K562 (cell line): Measurements from ENCODE around the gene FRRS1L. TPM values are rescaled to one million over a fixed set of nuclear protein-coding genes. Genes with fewer than 3 reads are reported as not detected.

Source experiments
- CHCHD3 ChIP-seq: fragments of 250-450 bp; sonication (Bioruptor Pico); IDR thresholded peaks from 2 replicates; pipeline ENCODE4 v2.1.2; 2022; ENCODE audit warnings: mild to moderate bottlenecking
- CREM ChIP-seq: IDR thresholded peaks from 2 replicates; pipeline ENCODE4 v1.6.1; 2014; ENCODE audit warnings: antibody characterized with exemption, low read depth
- DIDO1 ChIP-seq: fragments of 450-650 bp; IDR thresholded peaks from 2 replicates; pipeline ENCODE4 v1.6.1; 2016; ENCODE audit warnings: low read depth, missing biosample characterization, missing genetic modification characterization
- ESRRB ChIP-seq: fragments of 250-450 bp; sonication (Bioruptor Pico); IDR thresholded peaks from 2 replicates; pipeline ENCODE4 v1.5.0; 2020; ENCODE audit warnings: mild to moderate bottlenecking, moderate library complexity, borderline replicate concordance
- FOS ChIP-seq: IDR thresholded peaks from 3 replicates; pipeline ENCODE4 v1.6.1; 2011; ENCODE audit not compliant: insufficient read length; ENCODE audit errors: extremely low read depth
- HMG20B ChIP-seq: fragments of 250-450 bp; sonication (Bioruptor Pico); IDR thresholded peaks from 2 replicates; pipeline ENCODE4 v1.5.0; 2021; ENCODE audit warnings: mild to moderate bottlenecking
- MYNN ChIP-seq, 2 experiments: sonication (generic); formaldehyde crosslinking in 1 of 2; IDR thresholded peaks; 2 replicates each; pipeline versions ENCODE4 v1.5.0 to v1.6.1; 2016 to 2020; ENCODE audit warnings: antibody characterized with exemption in 1 of 2, missing genetic modification reagents in 1 of 2
- NFIC ChIP-seq: fragments of 450-650 bp; IDR thresholded peaks from 2 replicates; pipeline ENCODE4 v1.6.1; 2017; ENCODE audit warnings: mild to moderate bottlenecking, inconsistent platforms
- PHF8 ChIP-seq: fragments of 200-600 bp; sonication (generic); IDR thresholded peaks from 2 replicates; pipeline ENCODE4 v1.6.1; 2012; ENCODE audit warnings: mixed run types, mild to moderate bottlenecking, inconsistent platforms, low read length, moderate library complexity, borderline replicate concordance
- RBM17 ChIP-seq: fragments of 200-400 bp; formaldehyde crosslinking; IDR thresholded peaks from 2 replicates; pipeline ENCODE4 v1.6.1; 2017; ENCODE audit warnings: low read depth, mild to moderate bottlenecking, low read length, borderline replicate concordance
- RFX7 ChIP-seq: fragments of 250-450 bp; sonication (Bioruptor Pico); IDR thresholded peaks from 2 replicates; pipeline ENCODE4 v1.5.1; 2021; ENCODE audit warnings: mild to moderate bottlenecking
- SAP30 ChIP-seq: fragments of 200-600 bp; sonication (generic); IDR thresholded peaks from 2 replicates; pipeline ENCODE4 v1.6.1; 2012; ENCODE audit warnings: borderline replicate concordance, low read depth, mild to moderate bottlenecking, moderate library complexity, low read length, control low read depth, inconsistent platforms; ENCODE audit not compliant: insufficient read depth, poor library complexity, severe bottlenecking
- SRSF9 ChIP-seq: fragments of 200-400 bp; formaldehyde crosslinking; IDR thresholded peaks from 2 replicates; pipeline ENCODE4 v1.6.1; 2017; ENCODE audit warnings: low read depth, low read length, borderline replicate concordance
- ZBTB17 ChIP-seq: fragments of 450-650 bp; formaldehyde crosslinking; IDR thresholded peaks from 2 replicates; pipeline ENCODE4 v1.4.0; 2020; ENCODE audit warnings: mild to moderate bottlenecking
- ZBTB9 ChIP-seq: fragments of 450-650 bp; formaldehyde crosslinking; IDR thresholded peaks from 2 replicates; pipeline ENCODE4 v1.4.0; 2020; ENCODE audit warnings: mild to moderate bottlenecking, moderate library complexity
- ZNF57 ChIP-seq: fragments of 450-650 bp; formaldehyde crosslinking; IDR thresholded peaks from 2 replicates; pipeline ENCODE4 v1.4.0; 2020; ENCODE audit warnings: mild to moderate bottlenecking, moderate library complexity
- polyA plus RNA-seq, 8 experiments: library from polyadenylated mRNA; depleted of rRNA in 4 of 8; stranded (reverse) in 5 of 8; unstranded in 3 of 8; fragments of >200 nt; fragmentation: Nextera tagmentation in 2 of 8; fragmentation: Illumina TruSeq in 1 of 8; extraction: Ambion mirVana in 2 of 8; extraction: Trizol in 1 of 8; gene quantifications; 2 replicates each; pipeline versions ENCODE4 v1.2.1 to v1.2.3, GENCODE V29; 2011 to 2014; ENCODE audit warnings: inconsistent platforms in 1 of 8, missing spikeins in 1 of 8
- total RNA-seq, 7 experiments: library from RNA; depleted of rRNA in 6 of 7; stranded (reverse); fragments of >200 nt in 6 of 7; fragmentation: Illumina TruSeq in 2 of 7; extraction: Trizol in 2 of 7; gene quantifications; 2 replicates each; pipeline versions ENCODE4 v1.2.1 to v1.2.3, GENCODE V29; 2011 to 2021; ENCODE audit warnings: low replicate concordance in 1 of 7
- TF ChIP-seq, protein P1 (sequence below): fragments of 250-450 bp; sonication (Bioruptor Pico); IDR thresholded peaks from 2 replicates; pipeline ENCODE4 v1.4.0; 2020; ENCODE audit warnings: mild to moderate bottlenecking, moderate library complexity, borderline replicate concordance
- TF ChIP-seq, protein P2 (sequence below): fragments of 200-800 bp; sonication (Bioruptor generic); IDR thresholded peaks from 2 replicates; pipeline ENCODE4 v1.6.1; 2016; ENCODE audit warnings: missing genetic modification characterization, missing compliant biosample characterization
- TF ChIP-seq, protein P3 (sequence below): fragments of 250-450 bp; sonication (Bioruptor Pico); IDR thresholded peaks from 2 replicates; pipeline ENCODE4 v1.6.1; 2021; ENCODE audit warnings: mild to moderate bottlenecking

FRRS1L gene
- total and polyA plus RNA-seq, 9 of the 15 experiments (the other 6 are each of a cell fraction or from before 2014, with no cell fraction given), result under 0.01 to 0.04 (median 0.03) TPM; not detected in 5

DNA sequence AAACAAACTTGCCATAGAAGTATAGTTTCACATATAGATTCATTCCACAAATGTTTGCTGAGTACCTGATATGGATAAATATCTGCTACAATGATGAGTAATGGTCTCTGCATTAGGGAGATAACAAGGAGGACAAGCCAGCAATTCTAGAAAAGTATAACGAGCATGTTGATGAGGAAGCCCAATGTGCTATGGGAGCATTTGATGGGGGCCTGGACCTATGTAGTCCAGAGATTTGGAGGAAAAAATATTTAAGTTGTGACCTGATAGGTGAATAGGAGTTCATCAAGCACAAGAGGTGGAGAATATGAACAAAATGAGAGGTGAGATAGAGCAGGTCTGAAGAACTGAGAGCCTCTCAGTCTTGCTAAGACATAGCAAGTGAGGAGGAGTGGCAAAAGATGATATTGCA lies 32.9 kb downstream of the FRRS1L start (continued):
- TF ChIP-seq, protein P1, sequence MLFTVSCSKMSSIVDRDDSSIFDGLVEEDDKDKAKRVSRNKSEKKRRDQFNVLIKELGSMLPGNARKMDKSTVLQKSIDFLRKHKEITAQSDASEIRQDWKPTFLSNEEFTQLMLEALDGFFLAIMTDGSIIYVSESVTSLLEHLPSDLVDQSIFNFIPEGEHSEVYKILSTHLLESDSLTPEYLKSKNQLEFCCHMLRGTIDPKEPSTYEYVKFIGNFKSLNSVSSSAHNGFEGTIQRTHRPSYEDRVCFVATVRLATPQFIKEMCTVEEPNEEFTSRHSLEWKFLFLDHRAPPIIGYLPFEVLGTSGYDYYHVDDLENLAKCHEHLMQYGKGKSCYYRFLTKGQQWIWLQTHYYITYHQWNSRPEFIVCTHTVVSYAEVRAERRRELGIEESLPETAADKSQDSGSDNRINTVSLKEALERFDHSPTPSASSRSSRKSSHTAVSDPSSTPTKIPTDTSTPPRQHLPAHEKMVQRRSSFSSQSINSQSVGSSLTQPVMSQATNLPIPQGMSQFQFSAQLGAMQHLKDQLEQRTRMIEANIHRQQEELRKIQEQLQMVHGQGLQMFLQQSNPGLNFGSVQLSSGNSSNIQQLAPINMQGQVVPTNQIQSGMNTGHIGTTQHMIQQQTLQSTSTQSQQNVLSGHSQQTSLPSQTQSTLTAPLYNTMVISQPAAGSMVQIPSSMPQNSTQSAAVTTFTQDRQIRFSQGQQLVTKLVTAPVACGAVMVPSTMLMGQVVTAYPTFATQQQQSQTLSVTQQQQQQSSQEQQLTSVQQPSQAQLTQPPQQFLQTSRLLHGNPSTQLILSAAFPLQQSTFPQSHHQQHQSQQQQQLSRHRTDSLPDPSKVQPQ (CRISPR knock-in tag), result no peak
- TF ChIP-seq RFX7 (CRISPR knock-in tag), result no peak
- TF ChIP-seq ZBTB9 (CRISPR knock-in tag), result no peak
- peak; percentile 47; the same call in 1 of the 2 replicates for TF ChIP-seq CREM
- no peak for TF ChIP-seq DIDO1
- TF ChIP-seq HMG20B (CRISPR knock-in tag), result no peak
- no peak for TF ChIP-seq ZNF57 (CRISPR knock-in tag)
- no peak for TF ChIP-seq SRSF9
- no peak for TF ChIP-seq CHCHD3 (CRISPR knock-in tag)
- TF ChIP-seq, protein P2, sequence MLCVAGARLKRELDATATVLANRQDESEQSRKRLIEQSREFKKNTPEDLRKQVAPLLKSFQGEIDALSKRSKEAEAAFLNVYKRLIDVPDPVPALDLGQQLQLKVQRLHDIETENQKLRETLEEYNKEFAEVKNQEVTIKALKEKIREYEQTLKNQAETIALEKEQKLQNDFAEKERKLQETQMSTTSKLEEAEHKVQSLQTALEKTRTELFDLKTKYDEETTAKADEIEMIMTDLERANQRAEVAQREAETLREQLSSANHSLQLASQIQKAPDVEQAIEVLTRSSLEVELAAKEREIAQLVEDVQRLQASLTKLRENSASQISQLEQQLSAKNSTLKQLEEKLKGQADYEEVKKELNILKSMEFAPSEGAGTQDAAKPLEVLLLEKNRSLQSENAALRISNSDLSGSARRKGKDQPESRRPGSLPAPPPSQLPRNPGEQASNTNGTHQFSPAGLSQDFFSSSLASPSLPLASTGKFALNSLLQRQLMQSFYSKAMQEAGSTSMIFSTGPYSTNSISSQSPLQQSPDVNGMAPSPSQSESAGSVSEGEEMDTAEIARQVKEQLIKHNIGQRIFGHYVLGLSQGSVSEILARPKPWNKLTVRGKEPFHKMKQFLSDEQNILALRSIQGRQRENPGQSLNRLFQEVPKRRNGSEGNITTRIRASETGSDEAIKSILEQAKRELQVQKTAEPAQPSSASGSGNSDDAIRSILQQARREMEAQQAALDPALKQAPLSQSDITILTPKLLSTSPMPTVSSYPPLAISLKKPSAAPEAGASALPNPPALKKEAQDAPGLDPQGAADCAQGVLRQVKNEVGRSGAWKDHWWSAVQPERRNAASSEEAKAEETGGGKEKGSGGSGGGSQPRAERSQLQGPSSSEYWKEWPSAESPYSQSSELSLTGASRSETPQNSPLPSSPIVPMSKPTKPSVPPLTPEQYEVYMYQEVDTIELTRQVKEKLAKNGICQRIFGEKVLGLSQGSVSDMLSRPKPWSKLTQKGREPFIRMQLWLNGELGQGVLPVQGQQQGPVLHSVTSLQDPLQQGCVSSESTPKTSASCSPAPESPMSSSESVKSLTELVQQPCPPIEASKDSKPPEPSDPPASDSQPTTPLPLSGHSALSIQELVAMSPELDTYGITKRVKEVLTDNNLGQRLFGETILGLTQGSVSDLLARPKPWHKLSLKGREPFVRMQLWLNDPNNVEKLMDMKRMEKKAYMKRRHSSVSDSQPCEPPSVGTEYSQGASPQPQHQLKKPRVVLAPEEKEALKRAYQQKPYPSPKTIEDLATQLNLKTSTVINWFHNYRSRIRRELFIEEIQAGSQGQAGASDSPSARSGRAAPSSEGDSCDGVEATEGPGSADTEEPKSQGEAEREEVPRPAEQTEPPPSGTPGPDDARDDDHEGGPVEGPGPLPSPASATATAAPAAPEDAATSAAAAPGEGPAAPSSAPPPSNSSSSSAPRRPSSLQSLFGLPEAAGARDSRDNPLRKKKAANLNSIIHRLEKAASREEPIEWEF (CRISPR knock-in tag), result no peak
- peak; percentile 21 for TF ChIP-seq FOS
- peak; percentile 81 for TF ChIP-seq NFIC
- no peak for TF ChIP-seq SAP30
- TF ChIP-seq ZBTB17 (CRISPR knock-in tag), result 0 out of 2 replicates have a peak, but pooled peaks have one; percentile 27
- TF ChIP-seq ESRRB, result no peak
- TF ChIP-seq PHF8, result no peak
- TF ChIP-seq, protein P3, sequence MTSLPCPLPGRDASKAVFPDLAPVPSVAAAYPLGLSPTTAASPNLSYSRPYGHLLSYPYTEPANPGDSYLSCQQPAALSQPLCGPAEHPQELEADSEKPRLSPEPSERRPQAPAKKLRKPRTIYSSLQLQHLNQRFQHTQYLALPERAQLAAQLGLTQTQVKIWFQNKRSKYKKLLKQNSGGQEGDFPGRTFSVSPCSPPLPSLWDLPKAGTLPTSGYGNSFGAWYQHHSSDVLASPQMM (CRISPR knock-in tag), result no peak
- TF ChIP-seq MYNN (IDR thresholded peaks at IDR 0.05), result no peak
- no peak for TF ChIP-seq MYNN (CRISPR knock-in tag; IDR thresholded peaks at IDR 0.05)
- TF ChIP-seq RBM17, result no peak
